GM13976 (cell line): ENCODE results near the gene SDS.

ENCODE experiments used
- DNase-seq: peaks from one replicate; pipeline ENCODE4 v3.0.0; 2012; ENCODE audit warnings: low spot score
- in situ Hi-C: fragments of 300-500 bp; cut with MboI; formaldehyde crosslinking; loops from one replicate; pipeline ENCODE4 v1.12.0; 2022; ENCODE audit warnings: low sequenced_read_pairs, mixed read lengths, inconsistent platforms; ENCODE audit not compliant: unreplicated experiment
- TF ChIP-seq, protein P1 (sequence below): IDR thresholded peaks from 2 replicates; pipeline ENCODE4 v1.5.1; 2012; ENCODE audit warnings: borderline replicate concordance, mild to moderate bottlenecking; ENCODE audit not compliant: insufficient read depth; ENCODE audit errors: extremely low read depth, missing control alignments, control extremely low read depth

Gene SDS

DNA sequence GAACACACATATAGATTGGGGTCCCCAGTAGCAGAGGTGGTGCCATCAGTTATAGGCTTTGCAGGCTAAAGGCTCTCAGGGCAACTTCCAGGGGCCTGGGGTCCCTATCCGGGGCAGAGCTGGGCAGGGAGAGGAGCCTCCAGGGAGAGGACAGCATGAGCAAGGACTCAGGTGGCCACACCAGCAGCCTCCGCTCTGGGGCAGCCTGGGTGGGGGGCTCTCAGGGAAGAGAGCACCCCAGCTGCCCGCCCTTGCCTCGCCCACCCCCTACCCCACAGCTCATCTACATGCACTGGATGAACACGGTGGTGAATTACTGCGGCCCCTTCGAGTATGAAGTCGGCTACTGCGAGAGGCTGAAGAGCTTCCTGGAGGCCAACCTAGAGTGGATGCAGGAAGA is 31.3 kb downstream of the SDS start:
- TF ChIP-seq, protein P1, sequence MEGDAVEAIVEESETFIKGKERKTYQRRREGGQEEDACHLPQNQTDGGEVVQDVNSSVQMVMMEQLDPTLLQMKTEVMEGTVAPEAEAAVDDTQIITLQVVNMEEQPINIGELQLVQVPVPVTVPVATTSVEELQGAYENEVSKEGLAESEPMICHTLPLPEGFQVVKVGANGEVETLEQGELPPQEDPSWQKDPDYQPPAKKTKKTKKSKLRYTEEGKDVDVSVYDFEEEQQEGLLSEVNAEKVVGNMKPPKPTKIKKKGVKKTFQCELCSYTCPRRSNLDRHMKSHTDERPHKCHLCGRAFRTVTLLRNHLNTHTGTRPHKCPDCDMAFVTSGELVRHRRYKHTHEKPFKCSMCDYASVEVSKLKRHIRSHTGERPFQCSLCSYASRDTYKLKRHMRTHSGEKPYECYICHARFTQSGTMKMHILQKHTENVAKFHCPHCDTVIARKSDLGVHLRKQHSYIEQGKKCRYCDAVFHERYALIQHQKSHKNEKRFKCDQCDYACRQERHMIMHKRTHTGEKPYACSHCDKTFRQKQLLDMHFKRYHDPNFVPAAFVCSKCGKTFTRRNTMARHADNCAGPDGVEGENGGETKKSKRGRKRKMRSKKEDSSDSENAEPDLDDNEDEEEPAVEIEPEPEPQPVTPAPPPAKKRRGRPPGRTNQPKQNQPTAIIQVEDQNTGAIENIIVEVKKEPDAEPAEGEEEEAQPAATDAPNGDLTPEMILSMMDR = no peak
- in situ Hi-C loops = no loop called here
- DNase-seq = no peak

DNA sequence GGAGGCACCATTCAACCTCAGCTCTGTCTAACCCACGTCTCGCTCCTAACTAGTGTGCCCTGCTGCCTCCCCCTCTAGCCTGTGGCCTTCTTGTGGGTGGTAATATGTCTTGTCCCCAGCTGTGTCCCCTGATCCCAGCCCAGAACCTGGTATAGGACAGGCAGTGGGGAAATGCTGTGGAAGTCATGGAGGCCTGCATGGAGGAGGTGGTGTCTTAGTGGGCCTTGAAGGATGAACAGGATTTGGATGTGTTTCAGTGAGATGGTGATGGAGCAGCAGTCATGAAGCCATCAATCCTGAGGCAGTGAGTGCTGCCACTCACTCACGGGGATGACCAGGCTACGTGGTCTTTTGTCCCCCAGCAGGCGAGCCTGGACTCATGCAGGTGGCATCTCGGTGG is 31.9 kb downstream of the SDS start:
- in situ Hi-C loops = no loop called here
- no peak for DNase-seq
- TF ChIP-seq, protein P1 = no peak

DNA sequence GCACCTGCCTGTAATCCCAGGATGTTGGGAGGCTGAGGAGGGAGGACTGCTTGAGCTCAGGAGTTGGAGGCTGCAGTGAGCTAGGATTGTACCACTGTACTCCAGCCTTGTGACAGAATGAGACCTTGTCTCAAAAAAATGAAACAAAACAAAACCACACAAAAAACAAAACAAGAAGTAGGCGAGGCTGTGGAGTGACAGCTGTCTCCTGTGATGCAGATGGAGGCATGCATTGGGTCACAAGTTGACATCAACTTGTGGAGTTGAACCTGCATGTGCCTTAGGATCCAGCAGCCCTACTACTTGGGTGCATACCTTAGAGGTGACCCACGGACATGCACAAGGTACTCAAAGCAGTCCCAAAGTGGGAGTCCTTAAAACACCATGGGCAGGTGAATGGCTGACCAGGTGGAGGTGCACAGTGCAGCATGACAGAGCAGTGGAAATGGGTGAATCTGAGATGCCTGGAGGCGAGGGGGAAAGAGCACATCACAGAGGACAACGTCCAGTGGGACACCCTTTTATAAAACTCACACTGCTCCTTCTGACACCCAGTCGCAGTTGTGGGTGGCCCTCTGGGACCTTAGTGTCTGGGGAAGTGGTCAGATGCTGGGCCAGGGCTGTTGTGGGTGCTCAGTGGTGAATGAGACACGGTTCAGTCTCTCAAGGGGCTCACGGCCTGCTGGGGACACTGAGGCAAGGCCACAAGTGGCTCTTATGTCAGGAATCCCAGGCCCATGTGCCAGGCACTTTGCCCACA is 32.6 kb downstream of the SDS start:
- in situ Hi-C loops = no loop called here
- TF ChIP-seq, protein P1 = no peak
- DNase-seq = no peak

DNA sequence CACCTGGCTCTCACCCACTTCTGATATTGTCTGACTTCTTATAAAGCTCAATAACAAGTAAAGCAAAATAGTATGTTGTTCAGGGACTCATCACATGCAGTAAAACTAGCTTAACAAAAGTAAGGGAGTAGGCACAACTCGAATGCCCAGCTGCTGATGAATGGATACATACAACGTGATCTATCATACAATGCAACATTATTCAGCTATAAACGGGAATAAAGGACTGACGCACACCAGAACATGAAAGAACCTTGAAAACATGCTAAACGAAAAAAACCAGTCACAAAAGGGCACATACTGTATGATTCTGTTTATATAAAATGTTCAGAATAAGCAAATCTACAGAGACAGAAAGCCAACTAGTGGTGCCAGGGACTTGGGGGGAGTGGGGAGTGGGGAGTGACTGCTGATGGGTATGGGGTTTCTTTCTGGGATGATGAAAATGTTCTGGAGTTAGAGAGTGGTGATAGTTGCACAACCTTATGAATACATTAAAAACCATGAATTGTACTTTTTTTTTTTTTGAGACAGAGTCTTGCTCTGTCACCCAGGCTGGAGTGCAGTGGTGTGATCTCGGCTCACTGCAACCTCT is 34.2 kb downstream of the SDS start:
- DNase-seq = no peak
- in situ Hi-C loops = no loop called here
- TF ChIP-seq, protein P1 = no peak

DNA sequence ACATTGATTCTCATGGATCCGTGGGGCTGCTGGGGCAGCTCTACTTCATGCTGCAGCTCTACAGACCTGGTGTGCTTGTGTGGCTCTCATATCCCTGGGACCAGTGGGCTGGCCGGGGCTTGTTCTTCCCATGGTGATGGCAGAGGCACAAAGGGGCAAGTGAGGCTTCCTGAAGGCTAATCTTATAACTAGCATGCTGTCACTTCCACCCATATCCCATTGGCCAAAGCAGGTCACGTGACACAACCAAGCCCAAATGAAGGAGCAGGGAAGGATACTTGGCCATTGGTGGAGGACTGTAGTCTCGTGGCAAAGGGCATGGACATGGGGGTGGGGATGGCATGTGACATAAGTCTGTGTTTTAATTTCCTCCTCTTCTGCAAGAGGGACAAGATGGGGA is 35.4 kb downstream of the SDS start:
- no peak for DNase-seq
- TF ChIP-seq, protein P1 = no peak
- in situ Hi-C loops = no loop called here

DNA sequence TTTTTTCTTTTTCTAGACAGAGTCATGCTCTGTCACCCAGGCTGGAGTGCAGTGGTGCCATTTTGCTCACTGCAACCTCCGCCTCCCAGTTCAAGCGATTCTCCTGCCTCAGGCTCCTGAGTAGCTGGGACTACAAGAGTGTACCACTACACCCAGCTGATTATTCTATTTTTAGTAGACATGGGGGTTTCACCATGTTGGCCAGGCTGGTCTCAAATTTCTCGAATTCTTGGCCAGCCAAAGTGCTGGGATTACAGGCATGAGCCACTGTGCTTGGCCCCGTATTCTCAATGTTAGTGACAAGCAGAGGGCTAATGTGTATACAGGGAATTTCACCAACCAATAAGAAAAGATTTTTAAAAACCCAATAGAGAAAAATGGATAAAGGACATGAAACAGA is 36.9 kb downstream of the SDS start:
- no peak for DNase-seq
- in situ Hi-C loops = no loop called here
- TF ChIP-seq, protein P1 = no peak
